IPS DF 4.7 (cell line): Measurements from ENCODE around the gene CFAP90.

ENCODE experiments used
- DNase-seq: peaks from one replicate; pipeline ENCODE4 v3.0.0-alpha.2; 2013; ENCODE audit warnings: low spot score; ENCODE audit errors: extremely low read depth

Gene CFAP90, protein sequence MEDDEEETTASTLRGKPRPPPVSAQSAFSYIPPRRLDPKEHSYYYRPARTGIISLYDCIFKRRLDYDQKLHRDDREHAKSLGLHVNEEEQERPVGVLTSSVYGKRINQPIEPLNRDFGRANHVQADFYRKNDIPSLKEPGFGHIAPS

DNA sequence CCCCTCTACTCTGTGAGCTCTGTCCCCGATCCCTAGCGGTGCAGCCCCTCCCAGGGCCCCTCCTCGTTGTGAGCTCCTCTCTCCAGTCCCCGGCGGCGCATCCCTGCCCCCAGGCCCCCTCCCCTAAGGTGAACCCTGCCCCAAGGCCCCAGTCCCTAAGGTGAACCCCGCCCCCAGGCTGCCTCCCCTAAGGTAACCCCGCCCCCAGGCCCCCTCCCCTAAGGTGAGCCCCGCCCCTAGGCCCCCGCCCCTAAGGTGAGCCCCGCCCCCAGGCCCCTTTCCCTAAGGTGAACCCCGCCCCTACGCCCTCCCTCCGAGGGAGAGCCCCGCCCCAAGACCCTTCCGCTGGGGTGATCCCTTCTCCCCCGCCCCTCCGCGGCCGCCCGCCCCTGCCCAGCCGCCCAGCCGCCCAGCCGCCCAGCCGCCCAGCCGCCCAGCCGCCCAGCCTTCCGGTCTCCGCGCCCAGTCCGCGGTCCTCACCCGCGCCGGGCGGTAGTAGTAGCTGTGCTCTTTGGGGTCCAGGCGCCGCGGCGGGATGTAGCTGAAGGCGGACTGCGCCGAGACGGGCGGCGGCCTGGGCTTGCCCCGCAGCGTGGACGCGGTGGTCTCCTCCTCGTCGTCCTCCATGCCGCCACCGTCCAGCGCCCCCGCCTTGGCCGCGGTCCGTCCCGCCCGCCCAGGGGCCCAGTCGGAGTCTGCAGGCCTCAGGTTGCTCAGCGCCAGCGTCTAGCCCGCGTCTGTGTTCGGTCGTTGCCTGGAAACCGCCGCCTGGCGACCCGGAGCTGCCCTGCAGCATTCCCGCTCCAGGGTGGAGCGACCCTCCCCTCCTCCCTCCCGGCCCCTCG, at the start of gene CFAP90:
TSS of gene CFAP90 (minus strand) at position 739 of the 845 bp plus-strand sequence. CDS start at position 627, 112 bp downstream.
- no peak for DNase-seq

- DNase-seq = no peak
These were observed 46.2 kb upstream of the CFAP90 start for GRCh38 chr5:7897014-7897600.

DNA sequence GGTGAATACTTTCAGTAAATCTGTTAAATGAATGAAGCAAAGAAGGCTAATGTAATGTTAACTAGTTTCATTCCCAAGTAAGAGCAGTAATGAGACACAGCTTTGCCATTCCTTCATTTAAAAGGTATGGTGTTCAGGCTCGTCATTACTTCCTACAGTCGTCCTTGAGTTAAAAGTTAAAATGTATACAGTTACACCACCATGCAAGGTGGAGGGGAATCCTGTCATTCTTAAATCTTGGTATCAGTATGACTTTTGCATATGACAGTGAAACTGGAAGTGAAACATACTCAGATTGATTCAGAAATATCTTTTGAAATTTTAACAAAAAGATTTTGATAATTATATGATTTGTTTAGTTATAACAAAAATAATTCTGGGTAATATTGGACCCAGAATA, 43.9 kb upstream of the CFAP90 start:
- DNase-seq = no peak

GRCh38 chr5:7894439-7894838, 43.5 kb upstream of the CFAP90 start:
- DNase-seq = no peak

- DNase-seq = no peak
These were observed 38.0 kb upstream of the CFAP90 start for GRCh38 chr5:7888901-7889300.

GRCh38 chr5:7886849-7887475, 36.0 kb upstream of the CFAP90 start:
- DNase-seq = no peak

GRCh38 chr5:7884491-7885267, 33.7 kb upstream of the CFAP90 start:
- no peak for DNase-seq

DNA sequence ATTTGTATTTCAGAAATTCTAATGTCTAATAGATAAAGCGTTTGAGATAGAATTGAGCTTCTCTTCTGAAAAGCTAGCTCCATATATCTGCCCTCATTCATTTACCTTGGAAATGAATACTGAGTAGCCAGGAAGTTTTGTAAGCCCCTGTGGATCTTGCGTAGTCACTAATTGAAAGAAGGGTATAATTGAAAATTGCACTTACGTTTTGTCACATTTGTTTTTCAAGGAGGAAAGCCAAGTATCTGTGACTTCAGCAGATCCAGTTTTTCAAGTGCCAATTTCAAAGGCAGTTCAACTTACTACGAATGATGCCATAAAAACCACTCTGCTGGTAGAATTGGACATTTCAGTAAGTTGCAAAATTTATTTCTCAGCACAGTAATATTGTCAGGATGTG, 32.0 kb upstream of the CFAP90 start:
- DNase-seq = no peak

- DNase-seq = no peak
These were observed 30.9 kb upstream of the CFAP90 start for GRCh38 chr5:7881816-7882215.

DNA sequence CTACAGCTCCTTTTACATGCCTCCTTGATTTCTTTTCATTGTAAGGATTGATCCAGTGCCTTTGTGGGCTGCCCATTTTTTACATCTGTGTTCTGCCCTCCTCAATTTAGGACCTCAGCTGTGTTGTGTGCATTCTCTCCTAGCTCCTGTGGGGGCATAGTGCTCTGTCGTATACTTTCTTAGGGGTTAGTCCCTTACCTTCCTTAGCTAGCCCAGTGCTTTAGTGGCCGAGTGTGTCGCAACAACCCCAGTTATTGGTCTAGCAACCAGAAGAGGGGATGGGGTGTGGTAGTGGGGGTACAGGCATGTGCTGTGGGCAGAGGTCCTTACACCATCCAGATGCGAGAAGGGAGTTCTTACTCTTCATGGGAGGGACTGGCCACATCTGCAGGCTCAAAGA, 30.2 kb upstream of the CFAP90 start:
- no peak for DNase-seq

DNA sequence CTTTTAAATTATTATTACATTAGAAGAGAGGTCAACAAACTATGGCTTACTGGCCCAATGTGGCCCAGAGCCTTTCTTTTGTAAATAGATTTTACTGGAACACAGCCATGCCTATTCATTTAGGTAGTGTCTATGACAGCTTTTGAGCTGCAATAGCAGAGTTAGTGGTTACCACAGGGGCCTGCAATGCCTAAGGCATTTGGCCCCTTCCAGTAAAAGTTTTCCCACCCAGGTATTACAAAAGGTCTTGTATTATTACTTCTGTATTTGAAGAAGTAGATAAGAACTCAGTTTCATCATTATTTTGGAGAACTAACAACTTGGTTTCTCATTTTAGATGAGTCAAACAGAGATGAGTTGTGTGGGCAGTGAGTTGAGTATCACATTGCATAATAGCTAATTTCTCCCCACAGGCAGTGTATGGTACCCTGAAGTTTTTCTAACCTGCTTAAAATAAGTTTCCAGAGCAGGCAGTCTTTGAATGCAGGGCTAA, 27.5 kb upstream of the CFAP90 start:
- DNase-seq = no peak

DNA sequence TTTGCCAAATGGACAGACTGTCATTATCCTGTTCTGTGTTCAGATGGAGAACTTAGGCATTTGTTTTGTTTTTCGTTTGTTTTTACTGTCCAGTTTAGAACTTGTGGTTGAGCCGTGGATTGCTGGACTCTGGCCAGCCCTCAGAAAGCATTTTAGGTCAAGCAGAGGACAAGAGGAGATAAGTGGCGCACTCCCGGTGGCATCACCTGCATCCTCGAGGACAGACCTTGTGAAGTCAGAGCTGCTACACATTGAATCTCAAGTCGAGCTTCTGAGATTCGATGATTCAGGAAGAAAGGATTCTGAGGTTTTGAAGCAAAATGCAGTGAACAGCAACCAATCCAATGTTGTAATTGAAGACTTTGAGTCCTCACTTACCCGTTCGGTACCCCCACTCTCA, 26.9 kb upstream of the CFAP90 start:
- DNase-seq = no peak

GRCh38 chr5:7876867-7877266, 25.9 kb upstream of the CFAP90 start:
- DNase-seq = no peak

GRCh38 chr5:7875151-7875550, 24.2 kb upstream of the CFAP90 start:
- no peak for DNase-seq

DNA sequence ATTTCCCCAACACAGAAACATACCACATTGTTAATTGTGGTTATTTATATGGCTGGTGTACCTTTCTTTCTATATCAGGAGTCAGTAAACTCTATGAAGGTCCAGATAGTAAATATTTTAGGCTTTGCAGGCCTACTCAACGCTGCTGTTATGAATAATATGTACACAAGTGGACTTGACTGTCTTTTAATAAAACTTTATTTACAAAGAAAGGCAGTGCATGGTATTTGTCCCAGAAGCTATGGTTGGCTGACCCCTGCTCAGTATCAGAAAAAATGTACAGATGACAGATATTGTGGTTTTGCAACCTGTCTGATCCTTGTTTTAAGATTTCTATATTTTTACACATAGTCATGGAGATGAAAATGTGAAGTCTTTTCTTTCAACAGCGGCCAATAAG, 23.7 kb upstream of the CFAP90 start:
- DNase-seq = no peak

- no peak for DNase-seq
These were observed 22.3 kb upstream of the CFAP90 start for GRCh38 chr5:7873216-7873615.

DNA sequence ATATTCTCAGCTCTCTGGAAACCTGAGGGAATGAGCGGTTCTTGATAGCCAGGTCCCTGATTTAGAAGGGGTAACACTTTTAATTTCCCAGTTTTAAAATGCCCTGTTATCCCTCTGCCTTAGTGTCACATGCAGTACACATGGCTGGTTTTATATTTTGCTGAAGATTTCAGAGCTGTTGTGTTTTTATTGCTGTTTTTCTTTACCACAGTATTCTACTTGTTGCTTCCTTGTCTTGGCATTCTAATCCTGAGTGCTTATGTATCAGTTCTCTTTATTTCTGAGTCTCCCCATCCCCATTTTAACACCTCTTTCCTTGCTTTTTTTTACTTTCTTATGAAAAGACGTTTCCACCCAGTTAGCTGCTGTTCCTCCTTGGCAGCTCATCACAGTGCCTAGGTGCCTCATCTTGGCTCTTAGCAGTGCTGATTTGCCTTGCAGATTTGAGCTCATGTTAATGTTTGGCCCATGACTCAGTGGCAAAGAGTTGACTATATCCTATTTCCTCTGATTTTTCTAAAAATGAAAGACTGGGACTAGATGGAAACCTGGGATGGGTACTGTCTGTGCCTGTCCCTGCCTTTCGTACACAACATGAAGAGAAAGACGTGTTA, 21.7 kb upstream of the CFAP90 start:
- DNase-seq = no peak

GRCh38 chr5:7871653-7872052, 20.7 kb upstream of the CFAP90 start:
- DNase-seq = no peak

GRCh38 chr5:7869474-7870136, 18.7 kb upstream of the CFAP90 start:
- DNase-seq = no peak

DNA sequence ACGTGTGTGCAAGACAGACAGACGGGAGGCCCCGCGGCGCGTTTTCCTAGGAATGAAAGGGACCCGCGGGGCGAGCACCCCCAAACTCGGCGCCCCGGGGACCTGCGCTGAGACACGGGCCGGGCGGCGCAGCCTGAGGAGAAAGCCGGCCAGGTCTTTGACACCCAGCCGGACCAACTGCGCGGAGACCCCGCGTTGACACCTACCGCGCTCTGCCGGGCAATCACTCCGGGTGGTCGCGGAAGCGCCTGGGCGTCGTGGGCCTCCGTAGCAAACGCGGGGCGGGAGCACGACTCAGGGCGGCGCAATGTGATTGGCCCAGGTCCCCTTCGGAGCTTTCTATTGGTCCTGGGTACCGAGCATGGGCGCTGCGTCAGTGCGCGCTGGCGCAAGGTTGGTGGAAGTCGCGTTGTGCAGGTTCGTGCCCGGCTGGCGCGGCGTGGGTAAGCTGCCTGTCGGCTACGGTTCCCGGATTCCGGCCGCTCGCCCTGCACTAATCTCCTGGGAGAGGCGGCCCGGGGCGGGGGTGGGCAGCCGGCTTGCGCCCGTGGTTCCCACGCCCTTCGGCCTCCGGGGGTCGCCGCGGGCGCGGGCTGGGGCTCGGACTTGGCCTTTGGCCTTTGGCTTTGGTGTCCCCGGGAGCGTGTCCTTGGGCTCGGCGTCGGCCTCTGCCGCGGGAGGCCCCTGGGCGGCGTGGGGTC, 18.0 kb upstream of the CFAP90 start, which contains the start of the genes FASTKD3 and MTRR:
TSS of gene FASTKD3 (minus strand) at position 259 of the 701 bp plus-strand sequence. CDS start 948 bp downstream, outside the sequence.
TSS of gene MTRR (plus strand) at position 376 of the 701 bp plus-strand sequence. CDS start 1,647 bp downstream, outside the sequence.
- no peak for DNase-seq
